K562 treated with DMSO at 1 percent for 24 hours (cell line): ENCODE results near the gene EIF4EBP2. TPM values are rescaled to one million over a fixed set of nuclear protein-coding genes. Genes with fewer than 3 reads are reported as not detected.

Experiments
- total RNA-seq: library from RNA; unstranded; fragments of 300-600 nt; gene quantifications from 2 replicates; pipeline ENCODE4 v1.2.3, GENCODE V29; 2022; ENCODE audit warnings: low read depth; ENCODE audit not compliant: insufficient read depth

EIF4EBP2 gene, protein sequence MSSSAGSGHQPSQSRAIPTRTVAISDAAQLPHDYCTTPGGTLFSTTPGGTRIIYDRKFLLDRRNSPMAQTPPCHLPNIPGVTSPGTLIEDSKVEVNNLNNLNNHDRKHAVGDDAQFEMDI
- 42.8 and 52.4 TPM in 2 replicates for total RNA-seq

DNA sequence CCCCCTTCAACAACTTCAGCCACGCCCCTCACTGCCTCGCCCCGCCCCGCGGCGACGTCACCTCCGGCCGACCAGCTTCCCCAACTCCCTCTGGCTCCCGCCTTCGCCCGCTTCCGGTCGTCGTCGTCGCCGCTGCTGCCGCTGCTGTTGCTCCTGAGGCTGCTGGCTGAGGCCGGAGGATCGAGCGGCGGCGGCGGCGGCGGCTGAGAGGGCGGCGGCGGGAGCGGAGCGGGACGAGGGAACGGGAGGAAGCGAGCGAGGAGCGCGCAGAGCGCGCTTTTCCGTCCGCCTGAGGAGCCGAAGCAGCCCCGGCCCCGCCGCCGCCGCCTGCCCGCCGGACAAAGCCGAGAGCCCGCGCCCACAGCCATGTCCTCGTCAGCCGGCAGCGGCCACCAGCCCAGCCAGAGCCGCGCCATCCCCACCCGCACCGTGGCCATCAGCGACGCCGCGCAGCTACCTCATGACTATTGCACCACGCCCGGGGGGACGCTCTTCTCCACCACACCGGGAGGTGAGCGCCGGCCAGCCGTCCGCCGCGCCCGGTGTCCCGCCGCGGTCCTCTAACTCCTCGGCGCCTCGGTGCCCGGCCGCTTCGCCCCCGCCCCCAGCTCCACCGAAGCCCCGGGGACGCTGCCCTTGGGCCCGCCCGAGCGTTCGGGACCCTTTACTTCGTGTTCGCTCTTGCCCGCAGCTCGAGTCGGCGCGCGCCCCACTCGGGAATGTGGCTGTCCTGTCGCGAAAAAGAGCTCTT is at the start of gene EIF4EBP2:
EIF4EBP2 (plus strand) TSS at position 110 of the 751 bp plus-strand sequence; CDS start at position 367, 257 bp downstream.

DNA sequence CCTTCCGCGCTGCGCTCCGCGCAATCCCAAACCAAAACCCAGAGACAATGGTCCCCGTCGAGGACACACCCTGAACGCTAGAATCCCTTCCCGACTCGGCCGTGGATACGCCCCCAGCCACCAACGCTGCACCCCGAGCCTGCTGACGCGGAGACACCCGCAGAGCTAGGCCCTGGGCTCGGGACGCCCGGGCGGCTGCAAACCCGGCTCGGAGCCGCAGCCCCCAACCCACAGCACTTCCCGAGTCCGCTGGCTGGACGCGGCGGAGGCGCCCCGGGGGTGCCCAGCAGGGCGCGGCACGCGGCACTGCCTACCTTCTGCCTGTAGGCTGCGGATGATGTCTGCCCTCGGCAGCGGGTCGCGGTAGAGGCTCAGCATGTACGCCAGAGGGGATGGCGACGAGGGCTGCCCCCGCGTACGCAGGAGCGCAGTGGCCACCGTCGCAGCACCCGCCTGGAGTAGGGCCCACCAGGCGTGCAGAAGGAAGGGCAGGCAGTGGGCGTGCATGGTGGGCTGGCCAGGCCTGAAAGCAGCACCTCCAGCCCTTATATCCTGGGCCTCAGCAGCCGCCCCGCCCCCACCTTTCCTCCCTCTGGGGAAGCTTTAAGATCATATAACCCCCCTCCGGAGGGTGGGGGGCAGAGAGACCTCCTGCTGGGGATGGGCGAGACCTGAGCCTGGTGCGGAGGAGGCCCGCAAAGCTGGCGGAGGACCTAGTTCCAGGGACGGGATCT is 37.4 kb downstream of the EIF4EBP2 start, which contains the start of gene NODAL:
NODAL (minus strand) TSS at position 521 of the 734 bp plus-strand sequence; CDS start at position 507, 14 bp downstream.

Other genes starting within 250 kb of the EIF4EBP2 start
- gene SAR1A, start 233.6 kb upstream of the EIF4EBP2 start, total RNA-seq, result 24.4 and 29.2 TPM in 2 replicates
- gene PPA1, start 170.7 kb upstream of the EIF4EBP2 start, total RNA-seq, result 182 and 188 TPM in 2 replicates
- not detected in 2 replicates for gene NPFFR1, start 120.1 kb upstream of the EIF4EBP2 start, total RNA-seq
- 24.3 and 30.5 TPM in 2 replicates for gene LRRC20, start 21.5 kb upstream of the EIF4EBP2 start, total RNA-seq
- not detected in 2 replicates for gene NODAL, start 37.5 kb downstream of the EIF4EBP2 start, total RNA-seq
- gene PALD1, start 74.6 kb downstream of the EIF4EBP2 start, total RNA-seq, result 0.08 and 0.13 TPM in 2 replicates
- gene PRF1, start 198.6 kb downstream of the EIF4EBP2 start, total RNA-seq, result 6.8 and 8.3 TPM in 2 replicates